OCI-LY1 (cell line): ENCODE measurements around the gene RNGTT.

ENCODE experiments used
- EZH2 ChIP-seq: fragments of 200-600 bp; sonication (generic), shearing (Covaris generic); IDR thresholded peaks from 2 replicates; pipeline ENCODE4 v1.8.0; 2017; ENCODE audit warnings: borderline replicate concordance, mixed run types, mild to moderate bottlenecking, antibody characterized with exemption, low read length, moderate library complexity, mixed read lengths
- TF ChIP-seq, protein P1 (sequence below): fragments of 200-600 bp; sonication (generic), shearing (Covaris generic); IDR thresholded peaks from 2 replicates; pipeline ENCODE4 v1.5.1; 2017; ENCODE audit warnings: mild to moderate bottlenecking, antibody characterized with exemption, low read length, moderate library complexity, mixed read lengths

DNA sequence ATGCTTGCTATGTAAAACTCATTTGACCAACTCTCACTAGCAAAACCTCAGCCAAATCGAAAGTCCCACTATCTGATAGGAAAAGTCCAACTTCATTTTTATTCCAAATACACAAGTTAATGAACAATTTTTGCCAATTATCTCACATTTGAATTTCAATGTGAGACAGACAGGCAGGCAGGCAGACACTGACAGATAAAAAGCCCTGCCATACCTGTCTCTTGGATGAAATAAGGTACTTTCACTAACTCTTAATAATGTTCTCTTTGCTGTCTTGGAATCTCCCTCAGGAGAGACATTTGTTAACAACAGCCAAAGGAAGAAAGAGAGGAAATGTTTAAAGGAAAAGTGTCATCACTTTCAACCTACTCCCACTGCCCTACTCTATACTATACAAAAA is 82.0 kb downstream of the RNGTT start:
- TF ChIP-seq, protein P1, sequence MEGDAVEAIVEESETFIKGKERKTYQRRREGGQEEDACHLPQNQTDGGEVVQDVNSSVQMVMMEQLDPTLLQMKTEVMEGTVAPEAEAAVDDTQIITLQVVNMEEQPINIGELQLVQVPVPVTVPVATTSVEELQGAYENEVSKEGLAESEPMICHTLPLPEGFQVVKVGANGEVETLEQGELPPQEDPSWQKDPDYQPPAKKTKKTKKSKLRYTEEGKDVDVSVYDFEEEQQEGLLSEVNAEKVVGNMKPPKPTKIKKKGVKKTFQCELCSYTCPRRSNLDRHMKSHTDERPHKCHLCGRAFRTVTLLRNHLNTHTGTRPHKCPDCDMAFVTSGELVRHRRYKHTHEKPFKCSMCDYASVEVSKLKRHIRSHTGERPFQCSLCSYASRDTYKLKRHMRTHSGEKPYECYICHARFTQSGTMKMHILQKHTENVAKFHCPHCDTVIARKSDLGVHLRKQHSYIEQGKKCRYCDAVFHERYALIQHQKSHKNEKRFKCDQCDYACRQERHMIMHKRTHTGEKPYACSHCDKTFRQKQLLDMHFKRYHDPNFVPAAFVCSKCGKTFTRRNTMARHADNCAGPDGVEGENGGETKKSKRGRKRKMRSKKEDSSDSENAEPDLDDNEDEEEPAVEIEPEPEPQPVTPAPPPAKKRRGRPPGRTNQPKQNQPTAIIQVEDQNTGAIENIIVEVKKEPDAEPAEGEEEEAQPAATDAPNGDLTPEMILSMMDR: no peak
- TF ChIP-seq EZH2: no peak
